CD14-positive monocyte (primary cell): ENCODE data around the gene CASP14. TPM values are rescaled to one million over a fixed set of nuclear protein-coding genes. Genes with fewer than 3 reads are reported as not detected.

ENCODE experiments used
- DNase-seq, 3 donors: peaks; one replicate each; pipeline ENCODE4 v3.0.0-alpha.2; 2011 to 2022
- H2AFZ ChIP-seq: 2 replicates; pipeline ENCODE4 v1.6.0; 2012; ENCODE audit warnings: mild to moderate bottlenecking, low read depth, low read length, inconsistent platforms; ENCODE audit not compliant: insufficient read depth, poor library complexity, severe bottlenecking
- H3K27ac ChIP-seq, 2 donors: 1 replicate in 1 of 2; 2 replicates in 1 of 2; pipeline ENCODE4 v1.5.1; 2012 to 2013; ENCODE audit warnings: low read length in 2 of 2, control low read depth in 1 of 2, inconsistent platforms in 1 of 2, low read depth in 1 of 2, mild to moderate bottlenecking in 1 of 2
- H3K27me3 ChIP-seq, 2 donors: one replicate each; pipeline versions ENCODE4 v1.6.0 to v1.6.1; 2011 to 2013; ENCODE audit warnings: low read length in 2 of 2; ENCODE audit not compliant: control insufficient read depth in 2 of 2, insufficient read depth in 2 of 2
- H3K36me3 ChIP-seq, 2 donors: replicated peaks in 1 of 2; 1 replicate in 1 of 2; 2 replicates in 1 of 2; pipeline versions ENCODE4 v1.5.1 to v1.6.1; 2012 to 2013; ENCODE audit warnings: low read length in 2 of 2, control low read depth in 1 of 2, inconsistent platforms in 1 of 2, mild to moderate bottlenecking in 1 of 2; ENCODE audit not compliant: insufficient read depth in 2 of 2, control insufficient read depth in 1 of 2
- H3K4me1 ChIP-seq, 2 donors: 1 replicate in 1 of 2; 2 replicates in 1 of 2; pipeline versions ENCODE4 v1.5.1 to v1.6.1; 2012 to 2013; ENCODE audit warnings: low read length in 2 of 2, control low read depth in 1 of 2, inconsistent platforms in 1 of 2, mild to moderate bottlenecking in 1 of 2, moderate library complexity in 1 of 2; ENCODE audit not compliant: insufficient read depth in 2 of 2, control insufficient read depth in 1 of 2
- H3K4me2 ChIP-seq: replicated peaks from 2 replicates; pipeline ENCODE3; 2012; ENCODE audit warnings: low read length, moderate library complexity, mild to moderate bottlenecking; ENCODE audit not compliant: poor library complexity, severe bottlenecking; ENCODE audit errors: extremely low read depth
- H3K4me3 ChIP-seq, 3 experiments: fragments of 200-600 bp in 1 of 3; sonication (generic) in 1 of 3; replicated peaks in 1 of 3; 1 replicate in 2 of 3; 2 replicates in 1 of 3; pipeline ENCODE4 v1.5.1; 2011 to 2013; ENCODE audit warnings: low read length in 3 of 3, mild to moderate bottlenecking in 3 of 3, control low read depth in 2 of 3, low read depth in 2 of 3, inconsistent platforms in 1 of 3, moderate library complexity in 1 of 3
- H3K79me2 ChIP-seq: 2 replicates; pipeline ENCODE4 v1.6.0; 2012; ENCODE audit warnings: mild to moderate bottlenecking, control low read depth, inconsistent platforms, low read length, moderate library complexity; ENCODE audit not compliant: insufficient read depth
- H3K9ac ChIP-seq: 2 replicates; pipeline ENCODE4 v1.6.0; 2017; ENCODE audit warnings: low read length, mild to moderate bottlenecking; ENCODE audit not compliant: insufficient read depth, poor library complexity, severe bottlenecking
- H3K9me3 ChIP-seq, 2 donors: replicated peaks in 1 of 2; 1 replicate in 1 of 2; 2 replicates in 1 of 2; pipeline versions ENCODE4 v1.5.1 to v1.6.1; 2012 to 2013; ENCODE audit warnings: low read length in 2 of 2, control low read depth in 1 of 2; ENCODE audit not compliant: control insufficient read depth in 1 of 2, insufficient read depth in 1 of 2
- H4K20me1 ChIP-seq: 2 replicates; pipeline ENCODE4 v1.6.0; 2012; ENCODE audit warnings: mild to moderate bottlenecking, low read length, control low read depth, moderate library complexity; ENCODE audit not compliant: insufficient read depth
- H3K27ac Mint-ChIP-seq, 7 donors: one replicate each; pipeline ENCODE4 v1.8.0; 2020; ENCODE audit warnings: mild to moderate bottlenecking in 7 of 7, mixed read lengths in 7 of 7, moderate library complexity in 6 of 7, inconsistent platforms in 2 of 7
- H3K27me3 Mint-ChIP-seq, 3 donors: one replicate each; pipeline ENCODE4 v1.8.0; 2021 to 2022; ENCODE audit warnings: low read depth in 3 of 3, mild to moderate bottlenecking in 3 of 3, mixed read lengths in 3 of 3, moderate library complexity in 3 of 3, inconsistent platforms in 1 of 3
- H3K36me3 Mint-ChIP-seq, 2 donors: one replicate each; pipeline ENCODE4 v1.8.0; 2020; ENCODE audit warnings: mixed read lengths in 2 of 2, inconsistent platforms in 1 of 2, mild to moderate bottlenecking in 1 of 2
- H3K4me1 Mint-ChIP-seq: one replicate; pipeline ENCODE4 v1.8.0; 2020; ENCODE audit warnings: mild to moderate bottlenecking, mixed read lengths
- H3K4me3 Mint-ChIP-seq, 2 donors: one replicate each; pipeline ENCODE4 v1.8.0; 2020; ENCODE audit warnings: mild to moderate bottlenecking in 2 of 2, mixed read lengths in 2 of 2, moderate library complexity in 1 of 2
- H3K9me3 Mint-ChIP-seq, 7 donors: one replicate each; pipeline ENCODE4 v1.8.0; 2020 to 2022; ENCODE audit warnings: mixed read lengths in 7 of 7, mild to moderate bottlenecking in 6 of 7, moderate library complexity in 6 of 7, inconsistent platforms in 2 of 7
- CTCF ChIP-seq: fragments of 200-600 bp; IDR thresholded peaks from one replicate; pipeline ENCODE4 v1.8.0; 2022; ENCODE audit warnings: antibody characterized with exemption, mild to moderate bottlenecking
- WGBS: methylation state at CpG from one replicate; pipeline ENCODE4 v1.1.5; 2013; ENCODE audit warnings: missing lambda C conversion rate; ENCODE audit not compliant: insufficient coverage; 5-methylcytosine and 5-hydroxymethylcytosine counted together
- intact Hi-C, 2 donors: fragments of 100-400 bp; cut with micrococcal nuclease; formaldehyde crosslinking; loops; one replicate each; pipeline versions ENCODE4 v1.15.0 to v1.15.1; 2023
- polyA plus RNA-seq, 3 donors: library from polyadenylated mRNA; depleted of rRNA in 1 of 3; unstranded in 2 of 3; stranded (reverse) in 1 of 3; fragments of 300-500 nt in 2 of 3; fragments of >200 nt in 1 of 3; fragmentation: Illumina TruSeq in 2 of 3; gene quantifications; 1 replicate in 2 of 3; 2 replicates in 1 of 3; pipeline ENCODE4 v1.2.3, GENCODE V29; 2012 to 2021

The CASP14 gene
- polyA plus RNA-seq, 3 donors: not detected

- Histone ChIP-seq H3K36me3 (no peaks in the 10 kb centered on the region), H4K20me1 (no peaks in the 10 kb centered on the region), H3K9me3 (peaks cover 0 to 6% of the 10 kb centered on the region in 2 donors), H3K79me2 (no peaks in the 10 kb centered on the region), H3K4me3 (no peak overlapping the region), H3K27ac (no peak overlapping the region), H2AFZ (no peak overlapping the region), H3K4me2 (no peak overlapping the region), H3K4me1 (no peaks in the 10 kb centered on the region), H3K27me3 (no peaks in the 10 kb centered on the region), H3K9ac (no peak overlapping the region)
- Mint-ChIP-seq H3K27ac (no peak overlapping the region), H3K4me1 (no peaks in the 10 kb centered on the region), H3K36me3 (no peaks in the 10 kb centered on the region), H3K4me3 (no peak overlapping the region), H3K27me3 (peaks cover 0 to 8% (median 6%) of the 10 kb centered on the region in 3 donors), H3K9me3 (peaks cover 0 to 9% (median 7%) of the 10 kb centered on the region in 7 donors)
- TF ChIP-seq CTCF: no peak
- intact Hi-C loops: no loop called here
- DNase-seq: no peak
- WGBS: no CpG with 5 or more reads among the region's 1 CpG
Measured at GRCh38 chr19:15031675-15032074, 17.6 kb upstream of the CASP14 start.

- peaks cover 0 to 9% (median 7%) of the 10 kb centered on the region in 7 donors for H3K9me3 Mint-ChIP-seq
- Histone ChIP-seq H3K9me3 (peaks cover 0 to 6% of the 10 kb centered on the region in 2 donors), H3K36me3 (no peaks in the 10 kb centered on the region), H3K79me2 (no peaks in the 10 kb centered on the region), H3K27me3 (no peaks in the 10 kb centered on the region), H3K4me3 (no peak overlapping the region), H2AFZ (no peak overlapping the region), H4K20me1 (no peaks in the 10 kb centered on the region), H3K4me2 (no peak overlapping the region), H3K4me1 (no peaks in the 10 kb centered on the region), H3K27ac (no peak overlapping the region), H3K9ac (no peak overlapping the region)
- H3K4me3 Mint-ChIP-seq: no peak overlapping the region
- no peak for TF ChIP-seq CTCF
- H3K4me1 Mint-ChIP-seq: peaks cover 6% of the 10 kb centered on the region
- intact Hi-C loops: no loop called here
- H3K27me3 Mint-ChIP-seq: peaks cover 0 to 6% (median 4%) of the 10 kb centered on the region in 3 donors
- DNase-seq: no peak
- no peak overlapping the region for H3K27ac Mint-ChIP-seq
- no CpG with 5 or more reads among the region's 1 CpG for WGBS
- H3K36me3 Mint-ChIP-seq: no peaks in the 10 kb centered on the region
Measured at GRCh38 chr19:15035795-15036311, 13.4 kb upstream of the CASP14 start.
